Mesenchymal stem cell (in vitro differentiated cells and primary cell): ENCODE data around the gene G6PC2.

ENCODE experiments used
- DNase-seq: peaks from one replicate; pipeline ENCODE4 v3.0.0-alpha.2; 2013
- H2AFZ ChIP-seq: one replicate; pipeline ENCODE4 v1.6.1; 2013; ENCODE audit warnings: low read depth, mild to moderate bottlenecking, control low read depth, inconsistent platforms, low read length, moderate library complexity
- H2AK5ac ChIP-seq: 2 replicates; pipeline ENCODE4 v1.6.1; 2013; ENCODE audit warnings: low read length, moderate library complexity, mild to moderate bottlenecking, inconsistent platforms; ENCODE audit not compliant: severe bottlenecking
- H2BK120ac ChIP-seq: one replicate; pipeline ENCODE4 v1.6.1; 2013; ENCODE audit warnings: low read depth, mild to moderate bottlenecking, inconsistent platforms, low read length, moderate library complexity
- H2BK12ac ChIP-seq, 2 experiments: one replicate each; pipeline ENCODE4 v1.6.1; 2013; ENCODE audit warnings: inconsistent platforms in 2 of 2, low read length in 2 of 2, mild to moderate bottlenecking in 2 of 2, moderate library complexity in 2 of 2, control low read depth in 1 of 2
- H2BK15ac ChIP-seq: one replicate; pipeline ENCODE4 v1.6.1; 2013; ENCODE audit warnings: mild to moderate bottlenecking, low read depth, inconsistent platforms; ENCODE audit not compliant: poor library complexity, severe bottlenecking
- H2BK5ac ChIP-seq: 2 replicates; pipeline ENCODE4 v1.6.1; 2013; ENCODE audit warnings: low read depth, mild to moderate bottlenecking, low read length, control low read depth, inconsistent platforms; ENCODE audit not compliant: poor library complexity, severe bottlenecking
- H3K14ac ChIP-seq, 2 experiments: one replicate each; pipeline ENCODE4 v1.6.1; 2013; ENCODE audit warnings: inconsistent platforms in 2 of 2, low read length in 2 of 2, control low read depth in 1 of 2, mild to moderate bottlenecking in 1 of 2, moderate library complexity in 1 of 2
- H3K18ac ChIP-seq, 2 experiments: one replicate each; pipeline ENCODE4 v1.6.1; 2013; ENCODE audit warnings: inconsistent platforms in 2 of 2, low read length in 2 of 2, control low read depth in 1 of 2, low read depth in 1 of 2, mild to moderate bottlenecking in 1 of 2
- H3K23ac ChIP-seq, 2 experiments: one replicate each; pipeline ENCODE4 v1.6.1; 2013; ENCODE audit warnings: inconsistent platforms in 2 of 2, low read length in 2 of 2, mild to moderate bottlenecking in 2 of 2, moderate library complexity in 2 of 2, control low read depth in 1 of 2
- H3K27ac ChIP-seq: 2 replicates; pipeline ENCODE4 v1.5.1; 2013; ENCODE audit warnings: mild to moderate bottlenecking, moderate library complexity, low read length, control low read depth, inconsistent platforms; ENCODE audit not compliant: poor library complexity, severe bottlenecking
- H3K27me3 ChIP-seq, 2 experiments: 2 replicates each; pipeline versions ENCODE4 v1.6.1 to v1.7.0; 2013; ENCODE audit warnings: low read length in 2 of 2, mild to moderate bottlenecking in 2 of 2, moderate library complexity in 2 of 2, control low read depth in 1 of 2, inconsistent platforms in 1 of 2; ENCODE audit not compliant: control insufficient read depth in 1 of 2, insufficient read depth in 1 of 2
- H3K36me3 ChIP-seq, 2 experiments: 2 replicates each; pipeline versions ENCODE4 v1.6.1 to v1.7.0; 2013; ENCODE audit warnings: low read length in 2 of 2, control low read depth in 1 of 2, inconsistent platforms in 1 of 2, low read depth in 1 of 2, mild to moderate bottlenecking in 1 of 2; ENCODE audit not compliant: insufficient read depth in 2 of 2, control insufficient read depth in 1 of 2
- H3K4ac ChIP-seq, 2 experiments: one replicate each; pipeline ENCODE4 v1.6.1; 2013; ENCODE audit warnings: inconsistent platforms in 2 of 2, low read length in 2 of 2, mild to moderate bottlenecking in 2 of 2, moderate library complexity in 2 of 2, control low read depth in 1 of 2, low read depth in 1 of 2
- H3K4me1 ChIP-seq: 2 replicates; pipeline ENCODE4 v1.6.1; 2013; ENCODE audit warnings: low read depth, low read length, control low read depth; ENCODE audit not compliant: control insufficient read depth, insufficient read depth
- H3K4me2 ChIP-seq: 2 replicates; pipeline ENCODE4 v1.6.1; 2013; ENCODE audit warnings: low read length, mild to moderate bottlenecking, inconsistent platforms; ENCODE audit not compliant: poor library complexity, severe bottlenecking
- H3K4me3 ChIP-seq, 2 experiments: 2 replicates each; pipeline versions ENCODE4 v1.5.1 to v1.7.0; 2013; ENCODE audit warnings: low read length in 2 of 2, mild to moderate bottlenecking in 2 of 2, control low read depth in 1 of 2, low read depth in 1 of 2; ENCODE audit not compliant: insufficient read depth in 1 of 2
- H3K79me1 ChIP-seq: replicated peaks from 2 replicates; pipeline ENCODE4 v1.6.1; 2013; ENCODE audit warnings: mild to moderate bottlenecking, control low read depth, low read length, inconsistent platforms; ENCODE audit not compliant: poor library complexity, severe bottlenecking
- H3K9ac ChIP-seq: 2 replicates; pipeline ENCODE4 v1.7.0; 2013; ENCODE audit warnings: mild to moderate bottlenecking, low read length, moderate library complexity
- H3K9me3 ChIP-seq: 2 replicates; pipeline ENCODE4 v1.7.0; 2013; ENCODE audit warnings: mild to moderate bottlenecking, low read length; ENCODE audit not compliant: control insufficient read depth
- H4K8ac ChIP-seq: one replicate; pipeline ENCODE4 v1.6.1; 2013; ENCODE audit warnings: inconsistent platforms, mild to moderate bottlenecking, low read length, moderate library complexity
- H4K91ac ChIP-seq: one replicate; pipeline ENCODE4 v1.6.1; 2013; ENCODE audit warnings: mild to moderate bottlenecking, low read length, inconsistent platforms
- WGBS: methylation state at CpG from one replicate; pipeline ENCODE4 v1.1.7; 2013; ENCODE audit warnings: mixed read lengths; 5-methylcytosine and 5-hydroxymethylcytosine counted together

Gene G6PC2

GRCh38 chr2:168955321-168955720 lies 54.2 kb downstream of the G6PC2 start:
- no peak overlapping the region for H3K4ac ChIP-seq
- peaks cover 6% of the 10 kb centered on the region for H3K9me3 ChIP-seq
- no peaks in the 10 kb centered on the region for H3K4me1 ChIP-seq
- H2AK5ac ChIP-seq, result no peak overlapping the region
- H2BK120ac ChIP-seq, result no peak overlapping the region
- H3K4me3 ChIP-seq, result no peak overlapping the region
- no peak overlapping the region for H2BK12ac ChIP-seq
- H3K14ac ChIP-seq, result no peak overlapping the region
- H2BK15ac ChIP-seq, result no peak overlapping the region
- no peak overlapping the region for H3K18ac ChIP-seq
- no peak overlapping the region for H3K9ac ChIP-seq
- H3K79me1 ChIP-seq, result no peaks in the 10 kb centered on the region
- no peak overlapping the region for H3K23ac ChIP-seq
- no peak overlapping the region for H3K4me2 ChIP-seq
- no peaks in the 10 kb centered on the region for H3K36me3 ChIP-seq
- 85% methylated on average over 3 of the region's 4 CpGs for WGBS
- H4K8ac ChIP-seq, result no peak overlapping the region
- no peak overlapping the region for H3K27ac ChIP-seq
- H3K27me3 ChIP-seq, result no peaks in the 10 kb centered on the region
- DNase-seq, result no peak
- H2BK5ac ChIP-seq, result no peak overlapping the region
- no peak overlapping the region for H4K91ac ChIP-seq
- H2AFZ ChIP-seq, result no peak overlapping the region

DNA sequence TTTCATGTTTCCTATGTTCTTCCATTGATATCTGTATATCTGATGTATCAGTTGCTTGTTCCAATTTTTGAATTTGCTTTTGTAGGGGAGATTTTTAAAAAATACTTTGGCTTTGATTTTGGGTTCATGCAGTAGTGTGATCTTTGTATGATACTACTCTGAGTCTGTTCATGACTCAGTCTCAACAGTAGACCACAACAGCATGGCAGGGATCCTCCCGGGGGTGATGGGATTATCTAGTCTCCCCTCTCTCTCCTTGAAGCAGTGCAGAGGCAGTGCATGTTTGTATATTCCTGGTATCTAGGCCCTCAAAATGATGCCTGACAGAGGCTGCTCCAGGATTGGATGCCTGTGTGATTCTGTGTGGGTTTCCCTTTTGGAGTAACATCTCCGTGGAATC lies 55.3 kb downstream of the G6PC2 start:
- no peak overlapping the region for H3K14ac ChIP-seq
- no peak overlapping the region for H2BK12ac ChIP-seq
- no peak overlapping the region for H3K23ac ChIP-seq
- H2BK15ac ChIP-seq, result no peak overlapping the region
- no peak overlapping the region for H3K27ac ChIP-seq
- no peak overlapping the region for H2AFZ ChIP-seq
- H3K4me3 ChIP-seq, result no peak overlapping the region
- H3K36me3 ChIP-seq, result no peaks in the 10 kb centered on the region
- H2BK120ac ChIP-seq, result no peak overlapping the region
- no peak overlapping the region for H4K8ac ChIP-seq
- H3K4me2 ChIP-seq, result no peak overlapping the region
- H2BK5ac ChIP-seq, result no peak overlapping the region
- no peak for DNase-seq
- no peaks in the 10 kb centered on the region for H3K4me1 ChIP-seq
- no peak overlapping the region for H2AK5ac ChIP-seq
- H4K91ac ChIP-seq, result no peak overlapping the region
- H3K27me3 ChIP-seq, result no peaks in the 10 kb centered on the region
- 97% methylated on average over 2 of the region's 2 CpGs for WGBS
- peaks cover 6% of the 10 kb centered on the region for H3K9me3 ChIP-seq
- no peak overlapping the region for H3K9ac ChIP-seq
- no peak overlapping the region for H3K4ac ChIP-seq
- H3K79me1 ChIP-seq, result no peaks in the 10 kb centered on the region
- no peak overlapping the region for H3K18ac ChIP-seq
